Subcutaneous adipose tissue (tissue), 4 donors: ENCODE data around the gene MALSU1. TPM values are rescaled to one million over a fixed set of nuclear protein-coding genes. Genes with fewer than 3 reads are reported as not detected.

Experiments used
- CTCF ChIP-seq: fragments of 450-650 bp; IDR thresholded peaks from one replicate; pipeline ENCODE4 v1.5.1; 2016; ENCODE audit warnings: low read depth, mild to moderate bottlenecking, control low read depth, antibody characterized with exemption, moderate library complexity
- total RNA-seq, 4 donors: library from RNA; depleted of rRNA; stranded (reverse); fragments of >200 nt; gene quantifications; one replicate each; pipeline ENCODE4 v1.1.0, GENCODE V29; 2016

The MALSU1 gene
- total RNA-seq, 4 donors from 2014 or later = 37.6 to 52.7 (median 47.8) TPM

- no peak for TF ChIP-seq CTCF
These were observed 32.0 kb downstream of the MALSU1 start for GRCh38 chr7:23331132-23331531.

- no peak for TF ChIP-seq CTCF
These were observed 33.1 kb downstream of the MALSU1 start for GRCh38 chr7:23332193-23332592.

GRCh38 chr7:23332910-23333612 lies 33.9 kb downstream of the MALSU1 start:
- TF ChIP-seq CTCF = no peak

- TF ChIP-seq CTCF = no peak
These were observed 34.6 kb downstream of the MALSU1 start for GRCh38 chr7:23333671-23334246.

GRCh38 chr7:23334482-23335056 lies 35.4 kb downstream of the MALSU1 start:
- no peak for TF ChIP-seq CTCF

GRCh38 chr7:23335136-23335535 lies 36.0 kb downstream of the MALSU1 start:
- TF ChIP-seq CTCF = no peak

GRCh38 chr7:23335621-23336020 lies 36.5 kb downstream of the MALSU1 start:
- TF ChIP-seq CTCF = no peak
